HCT116 (cell line): ENCODE results near the gene PUM1. TPM values are rescaled to one million over a fixed set of nuclear protein-coding genes. Genes with fewer than 3 reads are reported as not detected.

ENCODE experiments used
- ATAC-seq: fragments of 200-7000 bp; cut with Tn5 transposase; 2 replicates; pipeline ENCODE4 v1.9.1; 2020; ENCODE audit warnings: mild to moderate bottlenecking, moderate library complexity
- BruUV-seq: library from RNA; stranded (reverse); fragments of 400-500 nt; replicated peaks from 2 replicates; lab custom pipeline; 2021; lab: Mats Ljungman, UMichigan
- CTCF ChIA-PET: fragments of 300-600 bp; sonication (Branson Sonifier 250); formaldehyde crosslinking; loops from one replicate; lab custom pipeline; 2021; ENCODE audit warnings: antibody characterized with exemption; lab: Charles Lee
- POLR2A ChIA-PET: fragments of 300-600, 350-600 bp; sonication (Branson Sonifier 250); formaldehyde crosslinking; loops from one replicate; lab custom pipeline; 2021; ENCODE audit warnings: antibody characterized with exemption; lab: Charles Lee
- RAD21 ChIA-PET, 2 experiments: fragments of 300-600 bp; sonication (Branson Sonifier 250); formaldehyde crosslinking; loops; one replicate each; lab custom pipeline; 2023; ENCODE audit warnings: low total read pairs in 2 of 2; ENCODE audit not compliant: uncharacterized antibody in 2 of 2, unreplicated experiment in 2 of 2, low non-redundant PET in 1 of 2; lab: Charles Lee
- DNase-seq: peaks from one replicate; pipeline ENCODE4 v3.0.0-alpha.2; 2010; ENCODE audit warnings: low read depth, low spot score
- H2AFZ ChIP-seq: fragments of 200-600 bp; shearing (Covaris generic), sonication (generic); 2 replicates; pipeline ENCODE4 v1.6.1; 2017; ENCODE audit warnings: low read depth, mixed run types, mixed read lengths, antibody characterized with exemption, low read length; ENCODE audit not compliant: poor library complexity, severe bottlenecking
- H3K27ac ChIP-seq: 2 replicates; pipeline ENCODE4 v1.5.1; 2012; ENCODE audit warnings: low read depth, low read length
- H3K27me3 ChIP-seq: fragments of 200-600 bp; sonication (generic); 2 replicates; pipeline ENCODE4 v1.6.1; 2016; ENCODE audit warnings: mixed run types, low read length, mixed read lengths; ENCODE audit not compliant: insufficient read depth
- H3K36me3 ChIP-seq, 2 experiments: fragments of 200-500 bp in 1 of 2; fragments of 200-600 bp in 1 of 2; sonication (Bioruptor generic) in 1 of 2; sonication (generic) in 1 of 2; 2 replicates each; pipeline versions ENCODE4 v1.5.1 to v1.6.1; 2014 to 2016; ENCODE audit warnings: low read length in 2 of 2, inconsistent platforms in 1 of 2, mixed read lengths in 1 of 2, mixed run types in 1 of 2; ENCODE audit not compliant: insufficient read depth in 2 of 2, control insufficient read depth in 1 of 2
- H3K4me1 ChIP-seq, 2 experiments: fragments of 200-600 bp in 1 of 2; sonication (generic) in 1 of 2; 2 replicates each; pipeline versions ENCODE4 v1.5.1 to v1.6.1; 2012 to 2017; ENCODE audit warnings: low read length in 2 of 2, inconsistent platforms in 1 of 2, mild to moderate bottlenecking in 1 of 2, mixed read lengths in 1 of 2, mixed run types in 1 of 2, moderate library complexity in 1 of 2; ENCODE audit not compliant: insufficient read depth in 2 of 2, control insufficient read depth in 1 of 2
- H3K4me2 ChIP-seq: fragments of 200-600 bp; sonication (generic); 2 replicates; pipeline ENCODE4 v1.6.1; 2017; ENCODE audit warnings: mixed run types, low read length, mixed read lengths
- H3K4me3 ChIP-seq, 2 experiments: fragments of 200-600 bp in 1 of 2; sonication (generic) in 1 of 2; replicated peaks in 1 of 2; 2 replicates each; pipeline ENCODE4 v1.5.1; 2011 to 2016; ENCODE audit warnings: low read length in 2 of 2, control low read depth in 1 of 2, low read depth in 1 of 2, mild to moderate bottlenecking in 1 of 2, mixed read lengths in 1 of 2, mixed run types in 1 of 2
- H3K79me2 ChIP-seq: fragments of 200-600 bp; sonication (generic); 2 replicates; pipeline ENCODE4 v1.6.1; 2017; ENCODE audit warnings: mild to moderate bottlenecking, mixed run types, low read length, moderate library complexity, mixed read lengths; ENCODE audit not compliant: insufficient read depth
- H3K9ac ChIP-seq: fragments of 200-600 bp; sonication (generic); 2 replicates; pipeline ENCODE4 v1.6.1; 2016; ENCODE audit warnings: low read length, mixed read lengths
- H3K9me2 ChIP-seq: fragments of 200-600 bp; sonication (generic), shearing (Covaris generic); 2 replicates; pipeline ENCODE4 v1.6.1; 2017; ENCODE audit warnings: mixed run types, mild to moderate bottlenecking, moderate library complexity; ENCODE audit not compliant: insufficient read depth
- H3K9me3 ChIP-seq, 2 experiments: fragments of 200-500 bp in 1 of 2; fragments of 200-600 bp in 1 of 2; sonication (Bioruptor generic) in 1 of 2; sonication (generic) in 1 of 2; 2 replicates each; pipeline ENCODE4 v1.6.1; 2014 to 2017; ENCODE audit warnings: low read length in 2 of 2, mixed read lengths in 2 of 2, inconsistent platforms in 1 of 2, low read depth in 1 of 2, mild to moderate bottlenecking in 1 of 2, mixed run types in 1 of 2, moderate library complexity in 1 of 2; ENCODE audit not compliant: control insufficient read depth in 1 of 2, insufficient read depth in 1 of 2
- H4K20me1 ChIP-seq: fragments of 200-600 bp; sonication (generic), shearing (Covaris generic); 2 replicates; pipeline ENCODE4 v1.6.1; 2017; ENCODE audit warnings: mixed run types, mild to moderate bottlenecking, moderate library complexity; ENCODE audit not compliant: insufficient read depth
- CBX3 ChIP-seq: IDR thresholded peaks from 2 replicates; pipeline ENCODE4 v1.6.1; 2012; ENCODE audit warnings: low read depth
- CEBPB ChIP-seq: IDR thresholded peaks from 2 replicates; pipeline ENCODE4 v1.6.1; 2012; ENCODE audit warnings: low read depth
- EZH2 ChIP-seq: fragments of 200-600 bp; sonication (generic); IDR thresholded peaks from 2 replicates; pipeline ENCODE4 v1.6.1; 2017; ENCODE audit warnings: antibody characterized with exemption, mixed run types
- FOSL1 ChIP-seq: IDR thresholded peaks from 2 replicates; pipeline ENCODE4 v1.6.1; 2012; ENCODE audit warnings: low read depth
- POLR2AphosphoS5 ChIP-seq: IDR thresholded peaks from 2 replicates; pipeline ENCODE4 v1.6.1; 2011; ENCODE audit warnings: mild to moderate bottlenecking, low read depth, low read length, moderate library complexity
- RAD21 ChIP-seq: IDR thresholded peaks from 2 replicates; pipeline ENCODE4 v1.6.1; 2012; ENCODE audit warnings: low read depth, mild to moderate bottlenecking
- TCF7L2 ChIP-seq: IDR thresholded peaks from 2 replicates; pipeline ENCODE4 v1.7.0; 2011; ENCODE audit warnings: borderline replicate concordance, inconsistent platforms; ENCODE audit not compliant: insufficient read depth, insufficient read length; ENCODE audit errors: extremely low read depth
- YY1 ChIP-seq: IDR thresholded peaks from 2 replicates; pipeline ENCODE4 v1.6.1; 2011; ENCODE audit warnings: low read length, low read depth, moderate library complexity, mild to moderate bottlenecking; ENCODE audit not compliant: insufficient replicate concordance; ENCODE audit errors: extremely low read depth
- intact Hi-C: fragments of 100-400 bp; cut with micrococcal nuclease; formaldehyde crosslinking; loops from 2 replicates; pipeline ENCODE4 v1.10.0; 2022
- total RNA-seq: library from RNA; stranded (reverse); gene quantifications from one replicate; pipeline ENCODE4 v1.2.1, GENCODE V29; 2021; ENCODE audit not compliant: unreplicated experiment
- TF ChIP-seq, protein P1 (sequence below): IDR thresholded peaks from 2 replicates; pipeline ENCODE4 v1.6.1; 2011; ENCODE audit warnings: mild to moderate bottlenecking, low read length, moderate library complexity; ENCODE audit not compliant: insufficient replicate concordance; ENCODE audit errors: extremely low read depth
- TF ChIP-seq, protein P2 (sequence below): IDR thresholded peaks from 2 replicates; pipeline ENCODE4 v1.6.1; 2012
- TF ChIP-seq, protein P3 (sequence below), 3 experiments: fragments of 200-600 bp in 1 of 3; sonication (generic) in 1 of 3; IDR thresholded peaks in 2 of 3; conservative IDR thresholded peaks in 1 of 3; 2 replicates each; pipeline ENCODE4 v1.5.1; 2012 to 2017; ENCODE audit warnings: low read depth in 2 of 3, low read length in 2 of 3, antibody characterized with exemption in 1 of 3, borderline replicate concordance in 1 of 3, control low read depth in 1 of 3, mild to moderate bottlenecking in 1 of 3, mixed read lengths in 1 of 3, mixed run types in 1 of 3, moderate library complexity in 1 of 3; ENCODE audit not compliant: insufficient read depth in 1 of 3

Gene PUM1
- total RNA-seq, 1 experiment from 2014 or later, result 113 TPM

DNA sequence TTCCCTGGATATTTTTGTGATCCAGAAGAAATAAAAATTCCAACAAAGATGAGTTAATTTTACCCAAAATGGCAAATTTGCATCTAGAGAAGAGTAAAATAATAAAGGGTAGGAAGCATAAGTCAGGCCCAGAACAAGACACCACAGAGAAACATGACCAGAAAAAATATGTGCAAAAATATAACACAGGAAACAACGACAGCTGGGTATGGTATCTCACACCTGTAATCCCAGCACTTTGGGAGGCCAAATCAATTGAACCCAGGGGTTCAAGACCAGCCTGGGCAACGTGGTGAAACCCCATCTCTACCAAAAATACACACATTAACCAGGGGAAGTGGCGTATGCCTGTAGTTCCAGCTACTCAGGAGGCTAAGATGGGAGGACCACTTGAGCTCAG is 117.2 kb downstream of the PUM1 start:
- Histone ChIP-seq H3K79me2 (peaks cover 79% of the 10 kb centered on the region), H3K27ac (no peak overlapping the region), H4K20me1 (peaks cover 15% of the 10 kb centered on the region; the same call in 1 of the 2 replicates), H3K9me2 (no peaks in the 10 kb centered on the region), H3K27me3 (no peaks in the 10 kb centered on the region), H3K4me3 (no peak overlapping the region), H3K4me2 (no peak overlapping the region), H3K4me1 (no peaks in the 10 kb centered on the region), H2AFZ (no peak overlapping the region), H3K9me3 (no peaks in the 10 kb centered on the region), H3K9ac (no peak overlapping the region), H3K36me3 (peaks cover 46 to 63% of the 10 kb centered on the region in 2 experiments; a peak in 3 of 4 replicates)
- POLR2A ChIA-PET, result no interaction called here
- ATAC-seq, result no peak
- RAD21 ChIA-PET, result no interaction called here
- CTCF ChIA-PET, result no interaction called here
- intact Hi-C loops, result no loop called here
- no TSS peak for BruUV-seq
- no peak for TF ChIP-seq YY1
- TF ChIP-seq EZH2, result no peak
- no peak for TF ChIP-seq POLR2AphosphoS5
- TF ChIP-seq, protein P1, sequence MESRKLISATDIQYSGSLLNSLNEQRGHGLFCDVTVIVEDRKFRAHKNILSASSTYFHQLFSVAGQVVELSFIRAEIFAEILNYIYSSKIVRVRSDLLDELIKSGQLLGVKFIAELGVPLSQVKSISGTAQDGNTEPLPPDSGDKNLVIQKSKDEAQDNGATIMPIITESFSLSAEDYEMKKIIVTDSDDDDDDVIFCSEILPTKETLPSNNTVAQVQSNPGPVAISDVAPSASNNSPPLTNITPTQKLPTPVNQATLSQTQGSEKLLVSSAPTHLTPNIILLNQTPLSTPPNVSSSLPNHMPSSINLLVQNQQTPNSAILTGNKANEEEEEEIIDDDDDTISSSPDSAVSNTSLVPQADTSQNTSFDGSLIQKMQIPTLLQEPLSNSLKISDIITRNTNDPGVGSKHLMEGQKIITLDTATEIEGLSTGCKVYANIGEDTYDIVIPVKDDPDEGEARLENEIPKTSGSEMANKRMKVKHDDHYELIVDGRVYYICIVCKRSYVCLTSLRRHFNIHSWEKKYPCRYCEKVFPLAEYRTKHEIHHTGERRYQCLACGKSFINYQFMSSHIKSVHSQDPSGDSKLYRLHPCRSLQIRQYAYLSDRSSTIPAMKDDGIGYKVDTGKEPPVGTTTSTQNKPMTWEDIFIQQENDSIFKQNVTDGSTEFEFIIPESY, result no peak
- TF ChIP-seq CBX3, result no peak
- no peak for TF ChIP-seq CEBPB
- TF ChIP-seq, protein P2, sequence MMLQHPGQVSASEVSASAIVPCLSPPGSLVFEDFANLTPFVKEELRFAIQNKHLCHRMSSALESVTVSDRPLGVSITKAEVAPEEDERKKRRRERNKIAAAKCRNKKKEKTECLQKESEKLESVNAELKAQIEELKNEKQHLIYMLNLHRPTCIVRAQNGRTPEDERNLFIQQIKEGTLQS, result no peak
- TF ChIP-seq RAD21, result no peak
- TF ChIP-seq, protein P3, sequence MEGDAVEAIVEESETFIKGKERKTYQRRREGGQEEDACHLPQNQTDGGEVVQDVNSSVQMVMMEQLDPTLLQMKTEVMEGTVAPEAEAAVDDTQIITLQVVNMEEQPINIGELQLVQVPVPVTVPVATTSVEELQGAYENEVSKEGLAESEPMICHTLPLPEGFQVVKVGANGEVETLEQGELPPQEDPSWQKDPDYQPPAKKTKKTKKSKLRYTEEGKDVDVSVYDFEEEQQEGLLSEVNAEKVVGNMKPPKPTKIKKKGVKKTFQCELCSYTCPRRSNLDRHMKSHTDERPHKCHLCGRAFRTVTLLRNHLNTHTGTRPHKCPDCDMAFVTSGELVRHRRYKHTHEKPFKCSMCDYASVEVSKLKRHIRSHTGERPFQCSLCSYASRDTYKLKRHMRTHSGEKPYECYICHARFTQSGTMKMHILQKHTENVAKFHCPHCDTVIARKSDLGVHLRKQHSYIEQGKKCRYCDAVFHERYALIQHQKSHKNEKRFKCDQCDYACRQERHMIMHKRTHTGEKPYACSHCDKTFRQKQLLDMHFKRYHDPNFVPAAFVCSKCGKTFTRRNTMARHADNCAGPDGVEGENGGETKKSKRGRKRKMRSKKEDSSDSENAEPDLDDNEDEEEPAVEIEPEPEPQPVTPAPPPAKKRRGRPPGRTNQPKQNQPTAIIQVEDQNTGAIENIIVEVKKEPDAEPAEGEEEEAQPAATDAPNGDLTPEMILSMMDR (IDR thresholded peaks at IDR 0.05 in 2 of 3, conservative IDR thresholded peaks at IDR 0.05 in 1 of 3; ENCODE audit: borderline replicate concordance in 1 of 3, insufficient read depth in 1 of 3, low read depth in 2 of 3, low read length in 2 of 3), result no peak
- no peak for TF ChIP-seq FOSL1
- no peak for TF ChIP-seq TCF7L2
- no peak for DNase-seq
